ENCODE results near the gene NPM3. TPM values are rescaled to one million over a fixed set of nuclear protein-coding genes. Genes with fewer than 3 reads are reported as not detected.

NPM3 gene
- total and polyA plus RNA-seq, 2 of the 4 experiments (the other 2 are of a cell fraction) = 84.1 to 112 TPM

- Histone ChIP-seq H3K9ac (ENCODE audit: low read depth, low read length) (no peak overlapping the region), H3K4ac (ENCODE audit: low read depth, low read length) (no peak overlapping the region), H2AK5ac (ENCODE audit: low read depth, low read length) (no peak overlapping the region), H2AK9ac (replicated peaks; ENCODE audit: low read depth, low read length, poor library complexity) (no peak overlapping the region), H4K5ac (ENCODE audit: low read depth, low read length) (no peak overlapping the region), H3K4me2 (ENCODE audit: low read depth, low read length) (no peak overlapping the region), H4K91ac (ENCODE audit: insufficient read depth, low read depth, low read length) (no peak overlapping the region), H3K9me3 (ENCODE audit: control insufficient read depth, insufficient read depth, low read length) (no peaks in the 10 kb centered on the region; the same call in 1 of the 2 replicates), H4K20me1 (ENCODE audit: insufficient read depth, low read length) (no peaks in the 10 kb centered on the region), H3K4me3 (ENCODE audit: insufficient read depth, low read depth, low read length) (no peak overlapping the region), H3K56ac (ENCODE audit: extremely low read depth, insufficient read depth, low read length) (no peak overlapping the region), H3K18ac (ENCODE audit: low read depth, low read length) (no peak overlapping the region), H3K27me3 (ENCODE audit: control insufficient read depth, insufficient read depth, low read length) (peaks cover 93% of the 10 kb centered on the region), H2AFZ (replicated peaks; ENCODE audit: low read length, poor library complexity) (no peak overlapping the region), H3K23ac (ENCODE audit: low read depth, low read length) (no peak overlapping the region), H3K36me3 (ENCODE audit: control insufficient read depth, insufficient read depth, low read length) (no peaks in the 10 kb centered on the region), H3K27ac (ENCODE audit: insufficient read depth, low read length) (no peak overlapping the region), H2BK120ac (ENCODE audit: low read depth, low read length) (no peak overlapping the region), H2BK5ac (ENCODE audit: low read depth, low read length, poor library complexity, severe bottlenecking) (no peak overlapping the region), H2BK15ac (ENCODE audit: low read depth, low read length) (no peak overlapping the region), H2BK20ac (ENCODE audit: low read depth, low read length) (no peak overlapping the region), H3K79me1 (ENCODE audit: low read depth in 1 of 2, low read length in 2 of 2) (no peaks in the 10 kb centered on the region), H3K9me1 (ENCODE audit: insufficient read depth, low read length) (no peaks in the 10 kb centered on the region), H3K4me1 (ENCODE audit: control insufficient read depth, insufficient read depth, low read length) (no peaks in the 10 kb centered on the region), H4K8ac (ENCODE audit: low read depth in 2 of 2, low read length in 2 of 2) (no peak overlapping the region), H3K14ac (replicated peaks; ENCODE audit: low read depth, low read length) (no peak overlapping the region)
- ATAC-seq (ENCODE audit: low read depth) (no peak), DNase-seq (no peak)
- no peak for TF ChIP-seq BHLHE40 (IDR thresholded peaks at IDR 0.05; ENCODE audit: low read depth, low read length)
- no peak for TF ChIP-seq POLR2A (IDR thresholded peaks at IDR 0.05; ENCODE audit: low read depth, low read length)
- TF ChIP-seq ELK1 (IDR thresholded peaks at IDR 0.05; ENCODE audit: borderline replicate concordance, low read depth, low read length) = no peak
- TF ChIP-seq NFE2L2 (IDR thresholded peaks at IDR 0.05; ENCODE audit: low read depth, low read length) = no peak
- TF ChIP-seq FOS (IDR thresholded peaks at IDR 0.05; ENCODE audit: low read depth, low read length) = no peak
- TF ChIP-seq CTCF (conservative IDR thresholded peaks at IDR 0.05; ENCODE audit: low read depth, low read length) = no peak
- no peak for TF ChIP-seq MAFK (IDR thresholded peaks at IDR 0.05; ENCODE audit: low read depth, low read length)
- no peak for TF ChIP-seq RCOR1 (IDR thresholded peaks at IDR 0.05; ENCODE audit: insufficient replicate concordance, low read length)
- no peak for TF ChIP-seq RFX5 (IDR thresholded peaks at IDR 0.05; ENCODE audit: low read depth, low read length)
- TF ChIP-seq CEBPB (IDR thresholded peaks at IDR 0.05; ENCODE audit: low read depth, low read length) = no peak
- TF ChIP-seq CHD1 (IDR thresholded peaks at IDR 0.05; ENCODE audit: low read depth, low read length) = no peak
- TF ChIP-seq RAD21 (IDR thresholded peaks at IDR 0.05; ENCODE audit: low read length) = no peak
- no peak for TF ChIP-seq USF2 (IDR thresholded peaks at IDR 0.05; ENCODE audit: low read depth, low read length)
- dilution Hi-C loops (cut with HindIII; ENCODE audit: low sequenced_read_pairs, unreplicated experiment) = no loop called here
- POLR2A ChIA-PET (ENCODE audit: unreplicated experiment) = no interaction called here
- CTCF ChIA-PET = no interaction called here
- WGBS, 2 experiments (ENCODE audit: extremely low coverage in 2 of 2, insufficient read length in 1 of 2) = no CpG with 5 or more reads among the region's 5 CpGs
- intact Hi-C loops (cut with micrococcal nuclease) = no loop called here
- in situ Hi-C loops (cut with MboI; ENCODE audit: low sequenced_read_pairs) = no loop called here
- BruUV-seq (replicated peaks) = no TSS peak
Observed at GRCh38 chr10:101769541-101770180, 13.6 kb downstream of the NPM3 start.
